HG03565 (cell line): ENCODE measurements around the gene GIPC1.

Experiments used
- ATAC-seq: cut with Tn5 transposase; IDR thresholded peaks from one replicate; pipeline ENCODE4 v1.9.1; 2021; ENCODE audit warnings: mild to moderate bottlenecking, moderate library complexity; ENCODE audit not compliant: unreplicated experiment

GIPC1 gene

GRCh38 chr19:14494910-14495671 lies 836 bp downstream of the GIPC1 start:
- no peak for ATAC-seq

DNA sequence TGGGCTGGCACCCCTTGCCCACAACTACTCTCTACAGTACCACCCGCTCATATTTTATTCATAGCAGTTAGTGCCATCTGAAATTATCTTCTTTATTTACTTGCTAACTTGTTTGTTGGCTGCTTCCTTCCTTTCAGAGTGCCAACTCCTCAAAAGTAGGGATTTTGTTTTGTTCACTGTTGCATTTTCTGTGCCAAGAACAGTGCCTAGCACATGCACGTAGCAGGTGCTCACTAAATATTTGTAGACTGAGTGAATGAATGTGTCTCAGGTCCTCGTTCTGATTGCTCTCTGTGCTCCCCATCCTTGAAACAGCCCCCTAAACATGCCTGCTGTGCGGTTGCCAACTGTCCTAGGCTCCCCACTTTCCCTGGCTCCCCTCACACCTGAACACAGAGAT lies 1.5 kb downstream of the GIPC1 start:
- ATAC-seq = no peak

DNA sequence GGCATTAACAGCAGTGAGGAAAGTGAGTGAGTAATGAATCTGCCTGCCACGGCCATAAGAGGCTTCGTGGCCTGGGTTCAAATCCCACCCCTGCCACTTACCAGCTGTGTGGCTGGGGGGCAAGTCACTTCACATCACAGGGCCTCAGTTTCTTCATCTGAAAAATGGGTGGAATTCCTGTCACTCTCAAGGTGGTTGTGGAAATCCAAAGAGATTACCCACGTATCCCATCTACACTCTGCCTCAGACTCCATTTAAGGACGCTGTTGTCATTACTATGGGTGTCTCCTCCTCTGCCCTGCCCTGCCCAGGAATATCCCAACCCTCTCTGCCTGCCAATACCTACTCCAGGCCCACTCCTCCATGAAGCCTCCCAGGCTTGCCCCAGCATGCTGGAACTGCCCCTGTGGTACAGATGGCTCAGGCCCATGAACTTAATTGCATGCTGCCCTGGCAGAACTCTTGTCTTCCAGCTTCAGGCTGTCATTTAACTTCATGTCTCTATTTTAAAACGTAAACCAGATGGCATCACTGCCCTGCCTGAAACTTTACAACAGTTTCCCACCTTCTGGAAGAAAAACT lies 3.1 kb downstream of the GIPC1 start:
- no peak for ATAC-seq

DNA sequence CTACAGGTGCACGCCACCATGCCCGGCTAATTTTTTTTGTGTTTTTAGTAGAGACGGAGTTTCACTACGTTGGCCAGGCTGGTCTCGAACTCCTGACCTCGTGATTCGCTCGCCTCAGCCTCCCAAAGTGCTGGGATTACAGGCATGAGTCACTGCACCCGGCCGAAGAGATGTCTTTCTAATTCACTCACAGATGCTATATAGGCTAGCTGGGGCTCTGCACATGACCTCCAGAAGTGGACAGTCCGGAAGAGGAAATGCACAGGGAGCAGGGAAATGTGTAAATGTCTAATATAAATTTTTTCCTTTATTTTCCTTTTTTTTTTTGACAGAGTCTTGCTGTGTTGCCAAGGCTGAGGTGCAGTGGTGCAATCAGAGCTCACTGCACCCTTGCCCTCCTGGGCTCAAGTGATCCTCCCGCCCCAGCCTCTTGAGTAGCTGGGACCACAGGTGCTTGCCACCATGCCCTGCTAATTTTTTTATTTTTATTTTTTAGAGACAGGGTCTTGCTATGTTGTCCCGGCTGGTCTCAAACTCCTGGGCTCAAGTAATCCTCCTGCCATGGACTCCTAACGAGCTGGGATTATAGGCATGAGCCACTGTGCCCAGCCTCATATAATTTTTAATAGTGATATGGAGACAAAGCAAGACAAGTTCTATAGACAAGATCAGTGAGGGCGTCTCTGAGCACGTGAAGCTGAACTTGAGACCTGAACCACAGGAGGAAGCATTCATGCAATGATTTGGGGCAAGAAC lies 8.4 kb downstream of the GIPC1 start:
- no peak for ATAC-seq

DNA sequence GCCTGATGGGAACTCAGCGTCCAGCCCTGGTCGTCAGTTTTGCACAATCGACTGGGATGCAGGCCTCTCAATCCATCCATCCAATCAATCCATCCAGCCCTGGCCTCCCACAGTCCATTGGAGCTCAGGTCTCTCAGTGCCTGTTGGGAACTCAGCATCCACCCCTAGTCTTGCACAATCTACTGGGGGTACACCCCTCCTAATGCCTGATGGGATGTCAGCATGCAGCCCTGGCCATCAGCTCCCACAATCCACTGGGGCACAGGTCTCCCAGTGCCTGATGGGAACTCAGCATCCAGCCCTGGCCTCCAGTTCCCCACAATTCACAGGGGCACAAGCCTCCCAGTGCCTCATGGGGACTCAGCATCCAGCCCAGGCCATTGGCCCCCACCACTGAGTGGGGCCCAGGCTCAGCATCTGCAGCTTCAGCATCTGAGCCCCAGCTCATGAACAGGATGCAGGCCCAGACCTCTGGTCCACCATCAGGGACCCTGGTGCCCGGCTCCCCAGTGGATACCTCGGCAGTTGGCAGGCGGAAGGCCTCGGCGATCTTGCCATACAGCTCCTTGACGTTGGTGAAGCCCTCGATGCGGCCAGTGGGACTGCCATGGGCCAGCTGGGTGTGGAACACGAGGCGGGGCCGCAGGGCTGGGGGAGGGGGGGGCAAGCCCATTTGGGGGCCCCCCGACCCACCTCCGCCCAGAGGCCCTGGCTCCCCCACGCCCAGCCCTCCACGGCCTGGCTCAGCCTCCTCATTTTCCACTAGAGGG lies 13.6 kb downstream of the GIPC1 start:
- ATAC-seq = no peak

DNA sequence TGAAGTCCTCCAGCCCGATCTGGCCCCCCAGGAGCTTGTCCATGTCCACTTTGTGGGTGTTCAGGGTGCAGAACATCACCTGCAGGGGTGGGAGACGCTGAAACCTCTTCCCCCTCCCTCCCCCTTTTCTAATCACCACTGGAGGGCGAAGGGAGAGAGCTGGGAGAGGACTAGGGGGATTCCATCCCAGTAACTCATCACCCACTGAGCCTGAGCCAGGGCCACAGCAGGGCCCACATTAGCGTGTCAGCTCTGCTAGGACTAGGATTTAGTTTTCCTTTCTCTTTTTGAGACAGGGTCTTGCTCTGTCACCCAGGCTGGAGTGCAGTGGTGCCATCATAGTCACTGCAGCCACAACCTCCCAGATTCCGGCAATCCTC lies 15.2 kb downstream of the GIPC1 start:
- ATAC-seq = no peak

DNA sequence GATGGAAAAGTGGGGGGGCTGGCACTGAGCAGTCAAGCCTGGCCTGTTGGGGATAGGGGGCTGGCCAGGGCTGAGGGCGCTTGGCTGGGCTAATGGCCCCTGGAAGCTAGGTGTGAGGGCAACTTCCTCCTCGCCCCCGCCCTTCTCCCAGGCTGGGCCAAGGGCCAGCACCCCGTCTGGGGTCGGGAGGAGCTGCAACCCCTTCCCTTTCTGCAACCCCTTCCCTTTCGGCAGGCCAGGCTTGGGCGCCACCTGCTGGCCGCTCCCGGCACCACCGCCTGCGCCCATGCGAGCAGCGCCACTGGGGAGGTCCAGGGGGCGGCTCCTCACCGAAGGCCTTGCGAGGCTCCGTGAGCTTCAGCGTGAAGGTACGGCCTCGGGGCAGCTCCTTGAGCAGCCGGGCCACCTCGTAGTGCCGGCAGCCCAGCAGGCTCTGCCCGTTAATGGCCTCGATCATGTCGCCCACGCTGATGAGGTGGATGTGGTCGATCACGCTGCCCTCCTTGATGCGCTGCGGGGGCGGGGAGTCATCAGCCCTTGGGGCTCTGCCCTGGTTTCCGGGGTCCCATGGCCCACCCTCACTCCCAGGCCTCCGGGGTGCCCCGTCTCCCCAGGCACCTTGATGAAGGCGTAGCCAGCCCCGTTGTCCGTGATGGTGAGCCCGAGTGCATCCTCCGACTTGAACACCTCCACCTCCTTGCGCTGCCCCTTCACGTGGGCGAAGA lies 15.8 kb downstream of the GIPC1 start:
- ATAC-seq = no peak

- ATAC-seq = no peak
Measured at GRCh38 chr19:14479309-14479974, 16.5 kb downstream of the GIPC1 start.

DNA sequence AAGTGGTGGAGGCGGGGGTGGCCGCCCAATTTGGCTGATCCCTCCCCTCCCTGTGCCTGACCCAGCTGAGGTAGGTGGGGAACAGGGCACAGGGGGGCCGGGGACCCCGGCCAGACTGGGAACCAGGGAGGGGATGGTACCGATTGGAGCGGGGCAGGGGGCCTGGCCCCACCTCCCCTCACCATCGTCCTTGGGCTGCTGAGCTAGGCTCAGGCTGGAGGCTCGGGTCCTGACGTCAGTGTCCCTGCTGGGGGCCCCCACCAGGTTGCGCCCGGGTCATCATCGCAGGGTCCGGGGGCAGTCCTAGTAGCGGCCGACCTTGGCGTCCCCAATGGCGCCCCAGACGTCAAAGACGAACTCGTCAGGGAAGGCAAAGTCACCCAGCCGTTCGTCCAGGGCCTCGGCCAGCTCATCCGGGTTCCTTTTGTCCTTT lies 17.8 kb downstream of the GIPC1 start:
- ATAC-seq = no peak

DNA sequence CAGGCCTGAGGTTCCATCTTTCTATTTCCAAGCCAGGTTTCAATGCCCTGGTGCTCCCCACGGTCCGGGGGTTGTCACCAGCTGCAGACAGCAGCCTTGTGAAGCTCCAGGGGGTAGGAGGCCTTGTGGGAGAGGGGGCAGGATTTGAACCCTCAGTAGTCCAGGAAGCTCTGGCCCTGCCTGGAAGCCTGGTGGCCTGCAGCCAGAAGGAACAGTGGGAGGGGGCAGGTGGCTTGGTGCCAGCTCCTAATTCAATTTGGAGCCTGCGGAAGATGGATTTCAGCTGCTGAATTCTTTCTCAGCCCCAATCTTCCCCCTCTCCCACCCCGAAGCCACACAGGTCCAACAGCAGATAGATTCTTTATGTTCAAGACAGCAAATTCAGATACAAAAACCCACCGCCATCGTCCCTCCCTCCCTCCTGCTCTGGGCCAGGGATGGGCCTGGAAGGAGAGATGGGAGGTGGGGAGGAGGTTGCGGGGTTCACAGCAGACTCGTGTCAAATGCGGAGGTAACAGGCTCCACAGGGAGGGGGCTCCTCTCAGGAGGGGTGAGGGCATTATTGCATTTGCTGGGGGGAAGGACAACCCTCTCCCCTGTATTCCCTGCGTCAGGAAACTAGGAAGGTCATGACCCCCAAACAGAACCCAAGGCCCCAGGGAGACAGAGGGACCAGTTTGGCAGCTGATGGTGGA lies 18.4 kb downstream of the GIPC1 start:
- no peak for ATAC-seq

DNA sequence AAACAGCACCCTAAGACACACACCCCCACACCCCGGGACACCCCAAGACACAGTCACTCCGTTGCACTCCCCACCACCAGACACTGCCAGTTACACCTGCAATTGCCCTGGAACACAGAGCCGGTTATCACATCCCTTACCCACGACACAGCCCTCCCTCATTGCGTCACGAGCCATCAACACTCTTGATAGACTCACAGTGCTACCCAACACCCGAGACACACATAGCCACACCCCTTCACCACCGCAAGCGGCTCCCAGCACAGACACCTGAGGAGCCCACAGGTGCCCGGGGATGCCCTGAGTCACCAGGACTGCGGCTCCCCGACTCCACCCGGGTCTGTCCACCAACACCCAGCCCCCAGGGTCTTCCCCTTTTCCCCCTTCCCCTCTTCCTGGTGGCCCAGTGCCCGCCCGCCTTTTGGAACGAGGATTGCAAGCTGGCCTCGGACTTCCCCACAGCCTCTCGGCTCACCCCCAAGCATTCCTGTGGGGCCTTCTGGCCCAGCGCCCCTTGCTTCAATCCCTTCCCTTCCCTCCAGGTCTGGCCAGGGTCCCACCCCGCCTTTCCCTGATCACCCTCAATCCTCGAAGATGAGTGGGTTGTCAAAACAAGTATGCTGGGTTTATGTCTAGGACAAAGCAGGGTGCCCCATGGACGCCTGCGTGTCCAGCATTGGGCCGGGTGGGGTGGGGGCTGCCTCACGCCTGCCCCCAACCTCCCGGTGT lies 19.1 kb downstream of the GIPC1 start:
- no peak for ATAC-seq

GRCh38 chr19:14476327-14476672 lies 19.6 kb downstream of the GIPC1 start:
- ATAC-seq = no peak

DNA sequence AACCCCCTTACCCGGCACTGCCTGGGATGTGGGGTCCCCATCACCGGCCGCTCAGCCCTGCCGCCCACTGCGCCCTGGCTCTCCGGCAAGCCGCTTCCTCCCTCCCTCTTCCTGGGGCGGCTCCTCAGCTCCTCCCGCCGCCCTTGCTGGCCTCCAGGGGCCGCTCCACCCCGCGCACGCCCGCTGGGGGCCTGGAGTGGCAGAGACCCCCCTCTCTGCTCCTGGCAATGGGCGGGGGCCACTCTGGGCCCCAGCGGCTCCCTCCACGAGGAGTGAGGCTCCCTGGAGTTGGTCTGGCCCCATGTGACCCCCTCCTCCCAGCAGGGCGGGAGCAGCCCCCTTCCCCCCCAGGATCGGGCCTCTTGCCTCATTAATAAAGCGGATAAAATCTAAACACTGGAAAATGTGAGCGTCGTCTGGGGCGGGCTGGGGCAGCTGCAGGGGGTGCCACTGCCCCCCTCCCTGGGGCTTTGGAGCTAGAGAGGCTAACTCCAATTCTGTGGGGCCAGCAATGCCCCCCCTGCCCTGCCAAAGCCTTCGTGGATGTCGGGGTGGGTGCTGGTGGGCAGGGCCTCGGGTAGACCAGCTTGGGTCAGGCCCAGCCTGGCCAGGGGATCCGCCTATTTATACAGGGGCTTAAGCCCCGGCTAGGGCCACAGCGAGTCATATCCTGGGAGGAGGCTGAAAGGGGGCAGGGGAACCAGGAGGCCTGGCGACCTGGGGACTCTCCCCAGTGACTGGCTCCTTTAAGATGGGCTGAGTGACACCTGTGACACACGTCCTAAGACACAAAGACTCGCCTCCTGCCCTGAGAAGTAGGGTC lies 20.5 kb downstream of the GIPC1 start, which contains the start of gene PTGER1:
Gene PTGER1, minus strand, starts transcription at position 104 of the 823 bp plus-strand sequence. CDS start 1,034 bp downstream, outside the sequence.
- ATAC-seq = no peak

DNA sequence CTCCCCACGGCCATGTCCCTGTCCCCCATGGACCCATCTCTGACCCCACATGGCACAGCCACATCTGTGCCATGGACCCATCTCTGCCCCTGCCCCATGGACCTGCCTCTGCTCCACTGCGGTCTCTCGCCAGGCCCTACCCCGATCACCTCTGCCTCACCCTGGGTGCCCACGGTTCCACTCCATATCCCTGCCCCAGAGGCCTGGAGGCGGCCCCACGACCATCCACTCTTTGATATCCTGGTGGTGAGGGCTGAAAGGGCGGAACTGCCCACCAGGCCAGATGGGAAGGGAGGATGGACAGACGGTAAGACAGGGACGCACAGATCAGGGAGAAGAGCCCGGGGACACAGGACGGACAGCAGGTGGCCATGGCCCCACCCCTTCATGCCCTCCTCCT lies 21.1 kb downstream of the GIPC1 start:
- ATAC-seq = no peak

- no peak for ATAC-seq
Measured at GRCh38 chr19:14473978-14474578, 21.8 kb downstream of the GIPC1 start.

DNA sequence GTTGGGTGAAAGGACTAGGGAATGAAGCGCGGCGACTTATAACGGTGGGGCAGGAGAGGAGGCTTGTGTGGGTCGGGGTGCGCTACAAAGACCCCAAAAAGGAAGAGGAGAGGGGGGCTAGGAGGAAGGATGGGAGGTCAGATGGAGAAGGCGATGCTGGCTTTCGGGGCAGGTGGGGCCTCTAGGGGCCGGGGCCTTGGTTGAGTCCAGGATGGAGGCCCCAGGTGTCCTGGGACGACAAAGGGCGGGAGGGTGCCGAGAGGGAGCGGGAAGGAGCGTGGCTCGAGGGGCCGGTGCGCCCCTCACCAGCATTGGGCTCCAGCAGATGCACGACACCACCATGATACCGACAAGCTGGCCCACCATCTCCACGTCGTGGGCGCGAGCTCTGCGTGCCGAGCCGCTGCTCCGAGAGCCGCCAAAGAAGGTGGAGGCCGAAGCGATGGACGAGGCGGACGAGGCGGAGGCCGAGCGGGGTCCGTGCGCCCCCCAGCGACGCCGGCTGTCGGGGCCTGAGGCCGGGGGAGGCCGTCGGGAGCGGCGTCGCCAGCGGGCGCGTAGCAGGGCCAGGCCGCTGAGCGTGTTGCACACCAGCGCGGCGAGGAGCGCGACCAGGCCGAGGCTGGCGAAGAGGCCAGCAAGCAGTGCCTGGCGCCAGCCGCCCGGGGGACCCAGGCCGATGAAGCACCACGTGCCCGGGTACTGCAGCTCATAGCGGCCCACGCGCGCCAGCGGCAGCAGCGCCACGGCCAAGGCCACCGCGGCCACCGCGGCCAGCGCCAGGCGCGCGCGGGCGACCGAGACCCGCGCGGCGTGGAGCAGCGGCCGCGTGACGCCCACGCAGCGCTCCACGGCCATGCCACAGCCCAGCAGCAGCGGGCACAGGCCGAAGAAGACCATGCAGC lies 22.6 kb downstream of the GIPC1 start:
- ATAC-seq = no peak
